ENCODE results near the gene PPP1R2.

DNA sequence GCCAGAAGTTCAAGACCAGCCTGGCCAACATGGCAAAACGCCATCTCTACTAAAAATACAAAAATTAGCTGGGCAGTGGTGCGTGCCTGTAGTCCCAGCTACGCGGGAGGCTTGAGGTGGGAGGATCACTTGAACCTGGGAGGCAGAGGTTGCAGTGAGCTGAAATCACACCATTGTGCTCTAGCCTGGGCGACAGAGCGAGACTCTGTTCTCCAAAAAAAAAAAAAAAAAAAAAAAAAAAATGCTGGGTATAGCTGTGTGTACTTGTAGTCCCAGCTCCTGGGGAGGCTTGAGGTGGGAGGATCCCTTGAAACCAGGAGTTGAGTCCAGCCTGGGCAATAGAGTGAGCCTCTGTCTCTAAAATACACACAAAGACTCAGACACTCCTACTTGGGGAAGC is 32.0 kb downstream of the PPP1R2 start:
- TF ChIP-seq CTCF (IDR thresholded peaks at IDR 0.05; ENCODE audit: poor library complexity, severe bottlenecking), result no peak
- no peak for TF ChIP-seq REST (IDR thresholded peaks at IDR 0.05; ENCODE audit: borderline replicate concordance)
- no peak for TF ChIP-seq EZH2 (IDR thresholded peaks at IDR 0.05; ENCODE audit: borderline replicate concordance, insufficient read depth, low read length, poor library complexity, severe bottlenecking)
- no peak for TF ChIP-seq SMC3 (conservative IDR thresholded peaks at IDR 0.05; ENCODE audit: poor library complexity)
